OCI-LY3 (cell line): ENCODE data around the gene NTSR2.

Experiments used
- H2AFZ ChIP-seq: fragments of 200-600, 300-600 bp; shearing (Covaris generic); 2 replicates; pipeline ENCODE4 v1.6.0; 2014; ENCODE audit warnings: antibody characterized with exemption, low read depth, low read length
- H3K27ac ChIP-seq: fragments of 200-600, 300-600 bp; sonication (generic); 2 replicates; pipeline ENCODE4 v1.5.1; 2014; ENCODE audit warnings: mild to moderate bottlenecking, low read length, moderate library complexity, mixed read lengths
- H3K27me3 ChIP-seq: fragments of 200-600, 300-600 bp; sonication (generic); 2 replicates; pipeline ENCODE4 v1.6.1; 2014; ENCODE audit warnings: low read depth, low read length, mixed read lengths
- H3K36me3 ChIP-seq: fragments of 200-600, 300-600 bp; sonication (generic); replicated peaks from 2 replicates; pipeline ENCODE3; 2014; ENCODE audit warnings: low read depth, low read length, mixed read lengths
- H3K4me1 ChIP-seq: fragments of 300-600, 200-600 bp; sonication (generic); 2 replicates; pipeline ENCODE4 v1.6.1; 2014; ENCODE audit warnings: low read length, mixed read lengths
- H3K4me2 ChIP-seq: fragments of 200-600, 300-600 bp; sonication (generic); 2 replicates; pipeline ENCODE4 v1.6.1; 2014; ENCODE audit warnings: low read length, mixed read lengths
- H3K4me3 ChIP-seq: fragments of 300-600, 200-600 bp; sonication (generic); 2 replicates; pipeline ENCODE4 v1.5.1; 2014; ENCODE audit warnings: antibody characterized with exemption, mild to moderate bottlenecking, low read length, moderate library complexity
- H3K79me2 ChIP-seq: fragments of 300-600, 200-600 bp; shearing (Covaris generic); 2 replicates; pipeline ENCODE4 v1.6.1; 2014; ENCODE audit warnings: mild to moderate bottlenecking, low read length, mixed read lengths
- H3K9ac ChIP-seq: fragments of 300-600, 200-600 bp; shearing (Covaris generic); 2 replicates; pipeline ENCODE4 v1.6.0; 2014; ENCODE audit warnings: mild to moderate bottlenecking, low read length, moderate library complexity
- H3K9me3 ChIP-seq: fragments of 200-600, 300-600 bp; shearing (Covaris generic); 2 replicates; pipeline ENCODE4 v1.6.1; 2014; ENCODE audit warnings: low read length, mixed read lengths; ENCODE audit not compliant: insufficient read depth
- H4K20me1 ChIP-seq: fragments of 200-600, 300-600 bp; sonication (generic); 2 replicates; pipeline ENCODE4 v1.6.1; 2016; ENCODE audit warnings: low read length, mixed read lengths; ENCODE audit not compliant: insufficient read depth
- EZH2phosphoT487 ChIP-seq: fragments of 200-600 bp; shearing (Covaris generic); IDR thresholded peaks from 2 replicates; pipeline ENCODE4 v1.6.1; 2018; ENCODE audit warnings: antibody characterized with exemption, mixed run types, low read depth
- TF ChIP-seq, protein P1 (sequence below): fragments of 200-600, 300-600 bp; sonication (generic); IDR thresholded peaks from 2 replicates; pipeline ENCODE4 v1.5.1; 2014; ENCODE audit warnings: antibody characterized with exemption, low read length, low read depth

Gene NTSR2

DNA sequence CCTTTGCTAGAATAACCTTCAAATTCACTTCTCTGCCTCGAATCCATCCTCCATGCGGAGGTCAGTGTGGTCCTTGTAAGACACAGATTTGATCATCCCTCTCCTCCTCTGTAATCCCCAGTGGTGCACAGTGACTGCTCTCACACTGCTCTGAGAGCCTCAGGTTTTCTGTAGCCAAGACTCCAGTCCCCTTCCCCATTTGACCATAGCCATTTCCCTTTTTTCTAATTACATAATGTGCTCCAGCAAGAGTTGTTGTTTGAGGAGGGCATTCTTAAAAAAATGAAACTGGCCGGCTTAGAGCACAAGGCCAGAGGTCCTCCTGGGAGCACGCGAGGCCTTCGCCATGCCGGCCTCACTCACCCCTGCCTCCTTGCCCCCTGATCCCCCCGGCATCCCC, 41.8 kb upstream of the NTSR2 start:
- Histone ChIP-seq H4K20me1 (no peaks in the 10 kb centered on the region), H2AFZ (no peak overlapping the region), H3K4me2 (no peak overlapping the region), H3K79me2 (no peaks in the 10 kb centered on the region), H3K9me3 (no peaks in the 10 kb centered on the region), H3K27ac (no peak overlapping the region), H3K4me3 (no peak overlapping the region), H3K36me3 (no peaks in the 10 kb centered on the region), H3K9ac (no peak overlapping the region), H3K27me3 (peaks cover 22% of the 10 kb centered on the region), H3K4me1 (peaks cover 2% of the 10 kb centered on the region)
- TF ChIP-seq, protein P1, sequence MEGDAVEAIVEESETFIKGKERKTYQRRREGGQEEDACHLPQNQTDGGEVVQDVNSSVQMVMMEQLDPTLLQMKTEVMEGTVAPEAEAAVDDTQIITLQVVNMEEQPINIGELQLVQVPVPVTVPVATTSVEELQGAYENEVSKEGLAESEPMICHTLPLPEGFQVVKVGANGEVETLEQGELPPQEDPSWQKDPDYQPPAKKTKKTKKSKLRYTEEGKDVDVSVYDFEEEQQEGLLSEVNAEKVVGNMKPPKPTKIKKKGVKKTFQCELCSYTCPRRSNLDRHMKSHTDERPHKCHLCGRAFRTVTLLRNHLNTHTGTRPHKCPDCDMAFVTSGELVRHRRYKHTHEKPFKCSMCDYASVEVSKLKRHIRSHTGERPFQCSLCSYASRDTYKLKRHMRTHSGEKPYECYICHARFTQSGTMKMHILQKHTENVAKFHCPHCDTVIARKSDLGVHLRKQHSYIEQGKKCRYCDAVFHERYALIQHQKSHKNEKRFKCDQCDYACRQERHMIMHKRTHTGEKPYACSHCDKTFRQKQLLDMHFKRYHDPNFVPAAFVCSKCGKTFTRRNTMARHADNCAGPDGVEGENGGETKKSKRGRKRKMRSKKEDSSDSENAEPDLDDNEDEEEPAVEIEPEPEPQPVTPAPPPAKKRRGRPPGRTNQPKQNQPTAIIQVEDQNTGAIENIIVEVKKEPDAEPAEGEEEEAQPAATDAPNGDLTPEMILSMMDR = no peak
- TF ChIP-seq EZH2phosphoT487 = no peak

DNA sequence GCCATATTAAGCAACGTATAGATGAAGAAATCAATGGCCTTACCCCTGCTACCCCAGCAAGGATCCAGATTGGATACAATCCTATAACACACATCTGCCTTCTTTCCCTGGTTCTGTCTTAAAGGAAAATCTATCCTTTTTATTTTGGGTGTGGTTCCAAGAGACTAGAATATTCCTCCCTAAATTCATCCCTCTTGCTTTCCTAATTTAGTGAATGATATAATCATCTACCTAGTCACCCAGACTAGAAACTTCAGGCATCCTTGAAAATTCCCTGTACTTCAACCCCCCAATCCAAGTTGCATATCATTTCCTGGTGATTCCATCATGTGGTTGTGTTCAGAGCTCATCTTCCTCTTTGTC, 41.3 kb upstream of the NTSR2 start:
- H3K4me1 ChIP-seq = no peaks in the 10 kb centered on the region
- no peaks in the 10 kb centered on the region for H3K79me2 ChIP-seq
- no peak overlapping the region for H3K9ac ChIP-seq
- no peak overlapping the region for H3K27ac ChIP-seq
- H2AFZ ChIP-seq = no peak overlapping the region
- H3K36me3 ChIP-seq = no peaks in the 10 kb centered on the region
- TF ChIP-seq, protein P1 = no peak
- no peak for TF ChIP-seq EZH2phosphoT487
- H4K20me1 ChIP-seq = no peaks in the 10 kb centered on the region
- no peak overlapping the region for H3K4me3 ChIP-seq
- no peaks in the 10 kb centered on the region for H3K9me3 ChIP-seq
- H3K4me2 ChIP-seq = no peak overlapping the region
- peaks cover 22% of the 10 kb centered on the region for H3K27me3 ChIP-seq

DNA sequence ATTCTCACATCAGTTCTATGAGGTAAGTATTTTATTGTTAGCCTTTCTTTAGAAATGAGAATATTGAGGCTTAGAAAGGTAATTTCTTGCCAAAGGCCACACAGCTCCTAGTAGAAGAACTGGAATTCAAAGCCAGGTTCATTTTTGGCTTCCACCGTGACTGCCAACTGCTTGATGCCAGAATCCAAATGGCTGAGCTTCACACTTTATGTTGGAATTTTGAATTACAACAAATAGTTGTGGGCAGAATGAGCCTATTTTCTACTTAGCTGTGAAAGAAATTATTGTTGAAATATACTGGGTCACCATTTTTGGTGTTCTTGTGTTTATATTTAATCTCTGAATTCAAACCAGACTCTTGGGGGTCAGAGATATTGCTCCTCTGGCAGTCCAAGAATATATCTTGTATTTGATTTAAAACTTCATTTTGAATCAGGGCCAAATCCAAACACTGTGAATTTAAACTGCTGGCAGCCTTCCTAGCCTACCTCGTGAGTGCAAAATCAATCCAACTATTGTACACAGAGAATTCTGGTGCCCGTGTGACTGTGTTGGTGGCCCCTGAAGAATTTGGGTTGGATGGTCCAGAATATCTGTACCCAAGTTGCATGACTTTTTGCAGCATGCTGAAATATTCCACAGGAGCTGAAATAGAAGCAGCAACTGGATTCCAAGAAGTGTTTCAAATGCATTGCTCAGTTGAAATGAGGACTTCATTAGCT, 40.8 kb upstream of the NTSR2 start:
- Histone ChIP-seq H4K20me1 (no peaks in the 10 kb centered on the region), H3K27me3 (peaks cover 22% of the 10 kb centered on the region), H3K4me1 (no peaks in the 10 kb centered on the region), H3K4me2 (no peak overlapping the region), H3K79me2 (no peaks in the 10 kb centered on the region), H3K36me3 (no peaks in the 10 kb centered on the region), H2AFZ (no peak overlapping the region), H3K9ac (no peak overlapping the region), H3K9me3 (no peaks in the 10 kb centered on the region), H3K4me3 (no peak overlapping the region), H3K27ac (no peak overlapping the region)
- no peak for TF ChIP-seq EZH2phosphoT487
- TF ChIP-seq, protein P1 = no peak

DNA sequence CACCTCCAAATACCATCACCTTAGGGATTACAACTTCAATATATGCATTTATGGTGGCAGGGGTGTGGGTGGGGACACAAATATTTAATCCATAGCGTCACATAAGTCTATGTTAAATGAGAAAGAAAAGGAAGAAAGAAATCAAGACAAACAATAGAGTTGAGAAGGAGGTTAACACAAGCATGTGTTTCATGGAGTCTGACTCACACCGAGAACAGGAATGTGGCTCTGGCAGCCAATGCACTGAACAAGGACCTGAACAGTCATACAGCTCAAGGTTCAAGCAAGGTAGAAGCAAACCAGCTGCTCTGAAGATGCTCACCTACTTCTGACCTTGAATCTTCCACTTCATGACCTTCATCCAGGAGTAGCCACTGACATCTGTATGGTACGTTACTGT, 40.2 kb upstream of the NTSR2 start:
- no peaks in the 10 kb centered on the region for H3K9me3 ChIP-seq
- H3K27me3 ChIP-seq = peaks cover 22% of the 10 kb centered on the region
- H2AFZ ChIP-seq = no peak overlapping the region
- H4K20me1 ChIP-seq = no peaks in the 10 kb centered on the region
- no peak overlapping the region for H3K4me3 ChIP-seq
- no peak overlapping the region for H3K4me2 ChIP-seq
- H3K79me2 ChIP-seq = no peaks in the 10 kb centered on the region
- no peaks in the 10 kb centered on the region for H3K36me3 ChIP-seq
- no peaks in the 10 kb centered on the region for H3K4me1 ChIP-seq
- H3K9ac ChIP-seq = no peak overlapping the region
- H3K27ac ChIP-seq = no peak overlapping the region
- TF ChIP-seq EZH2phosphoT487 = no peak
- TF ChIP-seq, protein P1 = no peak
